GM21367 (cell line): Measurements from ENCODE around the gene CCDC127.
"Not testable (repeated sequence)": the region's sequence is repeated elsewhere in the genome, so short reads cannot be mapped to it uniquely, and the experiment has no call there.

Source experiments
- ATAC-seq: cut with Tn5 transposase; IDR thresholded peaks from one replicate; pipeline ENCODE4 v1.9.1; 2021; ENCODE audit not compliant: unreplicated experiment

Gene CCDC127

DNA sequence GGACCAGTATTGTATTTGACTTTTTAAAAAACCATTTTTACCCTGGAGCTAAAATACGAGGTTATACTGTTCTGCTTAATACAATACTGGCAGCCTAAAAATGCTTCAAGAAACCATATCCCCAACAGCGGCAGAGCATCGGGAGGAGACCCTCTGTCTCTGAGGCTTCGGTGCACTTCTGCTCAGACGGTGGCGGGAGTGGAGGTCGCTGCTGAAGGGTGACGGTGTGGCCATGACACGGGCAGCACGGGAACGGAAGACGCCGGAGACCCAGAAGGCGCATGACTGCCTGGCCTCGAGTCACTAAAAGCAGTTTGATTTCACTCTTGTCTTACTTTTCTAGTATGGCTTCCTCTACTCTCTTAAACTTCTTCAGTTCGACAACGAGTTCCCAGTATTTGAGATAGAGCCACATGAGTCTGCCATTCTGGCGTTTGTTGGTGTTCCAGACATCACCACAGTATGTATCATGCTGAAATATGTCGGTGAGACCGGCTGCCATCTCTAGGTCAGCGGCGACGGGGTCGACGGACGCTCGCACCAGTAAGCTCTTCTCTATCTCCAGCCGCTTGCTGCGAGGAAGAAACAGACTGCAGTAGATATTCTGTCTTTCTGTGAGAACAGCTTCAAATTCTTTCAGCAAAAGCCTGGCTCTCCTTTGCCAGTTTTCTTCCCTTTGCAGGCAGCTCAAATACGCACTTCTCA, 12.8 kb downstream of the CCDC127 start:
- no peak for ATAC-seq

DNA sequence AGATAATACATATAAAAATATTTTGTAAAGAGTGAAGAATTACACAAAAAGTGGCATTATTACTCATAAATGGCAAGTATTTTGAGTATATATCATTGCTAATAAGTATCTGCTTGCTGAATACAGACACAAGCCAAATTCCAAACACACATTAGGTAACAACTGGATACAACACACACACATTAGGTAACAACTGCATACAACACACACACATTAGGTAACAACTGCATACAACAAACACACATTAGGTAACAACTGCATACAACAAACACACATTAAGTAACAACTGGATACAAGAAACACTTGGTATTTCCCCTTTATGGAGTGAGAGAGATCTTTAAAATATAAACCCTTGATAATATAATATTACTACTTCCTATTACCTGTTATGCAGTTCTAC, 13.5 kb downstream of the CCDC127 start:
- ATAC-seq, result no peak

DNA sequence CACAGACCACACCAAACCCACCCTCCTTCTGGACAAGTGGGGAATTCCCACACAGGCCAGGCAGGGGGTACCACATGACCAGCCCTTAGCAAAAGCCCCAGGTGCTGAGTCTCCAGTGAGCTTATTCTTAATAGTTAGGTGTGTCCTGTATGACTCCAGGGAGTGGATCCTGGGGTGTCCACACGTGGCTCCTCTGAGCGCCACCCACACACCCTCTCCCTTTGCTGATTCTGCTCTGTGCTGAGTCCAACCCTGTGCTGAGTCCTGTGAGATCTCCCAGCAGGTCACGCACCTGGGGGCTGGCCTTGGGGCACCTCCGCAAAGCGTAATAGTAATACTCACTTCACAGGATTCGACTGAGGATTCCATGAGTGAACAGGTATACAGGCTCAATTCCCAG, 14.0 kb downstream of the CCDC127 start:
- ATAC-seq, result no peak

DNA sequence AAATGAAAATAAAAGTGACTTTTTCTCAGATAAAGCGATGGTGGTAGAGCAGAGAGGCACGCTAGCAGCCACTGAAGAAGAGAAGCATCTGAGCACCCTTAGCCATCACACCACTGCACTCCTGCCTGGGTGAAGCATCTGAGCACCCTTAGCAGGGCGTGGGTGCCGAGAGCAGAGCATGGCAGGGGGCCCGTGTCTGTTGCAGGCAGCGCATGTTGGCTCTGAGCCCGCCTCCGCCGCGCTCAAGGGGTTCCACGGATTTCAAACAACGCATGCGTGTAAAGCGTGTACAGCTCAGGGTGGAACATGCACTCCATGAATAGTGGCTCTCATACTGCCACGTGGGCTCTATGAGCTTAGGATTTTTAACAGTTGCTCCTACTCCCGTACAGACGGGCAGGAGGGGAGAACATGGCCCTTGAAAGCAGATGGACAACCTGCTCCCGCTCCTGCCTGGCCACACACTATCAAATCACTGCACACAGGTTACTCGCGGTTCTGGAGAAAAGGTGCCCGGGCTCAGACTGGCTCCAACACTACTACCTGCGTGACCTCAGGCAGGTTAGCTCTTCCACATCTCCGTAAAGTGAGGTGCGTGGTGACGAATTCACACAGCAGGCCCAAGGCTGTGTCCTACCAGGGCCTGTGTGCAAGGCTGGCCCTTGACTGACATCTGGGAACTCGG, 14.6 kb downstream of the CCDC127 start:
- no peak for ATAC-seq

DNA sequence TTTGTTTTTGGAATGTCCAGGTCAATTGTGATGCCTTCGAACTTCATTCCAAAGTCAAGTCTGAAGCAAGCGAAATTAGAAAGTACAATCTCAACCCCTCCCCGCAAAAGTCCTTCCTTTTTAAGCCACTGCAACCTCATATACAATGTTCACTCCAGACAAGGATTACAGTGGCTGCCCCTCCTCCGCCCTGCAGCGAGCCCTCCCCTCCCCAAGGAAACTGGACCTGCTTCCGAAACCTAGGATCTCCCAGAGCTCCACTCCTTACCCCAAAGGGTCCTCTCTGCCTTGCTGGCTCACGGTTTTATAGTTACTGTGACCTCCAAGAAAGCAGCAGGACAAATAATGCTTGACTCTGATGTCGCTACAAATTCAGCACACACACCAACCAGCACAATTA, 16.3 kb downstream of the CCDC127 start:
- no peak for ATAC-seq

DNA sequence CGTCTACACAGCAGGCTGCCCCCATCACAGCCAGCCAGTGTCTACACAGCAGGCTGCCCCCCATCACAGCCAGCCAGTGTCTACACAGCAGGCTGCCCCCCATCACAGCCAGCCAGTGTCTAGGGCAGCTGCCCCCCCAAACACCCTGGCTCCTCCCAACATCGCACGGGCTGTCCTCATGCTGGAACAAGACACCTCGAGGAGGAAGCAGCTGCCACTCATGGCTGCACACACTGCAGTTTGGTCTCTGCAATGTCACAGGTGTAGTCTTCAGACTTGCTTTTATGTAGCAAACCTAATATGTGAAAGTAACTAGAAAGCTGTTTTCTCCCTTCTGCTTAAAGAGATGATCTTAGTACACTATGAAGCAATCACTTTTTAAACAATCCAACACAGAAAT, 17.0 kb downstream of the CCDC127 start:
- ATAC-seq, result no peak

DNA sequence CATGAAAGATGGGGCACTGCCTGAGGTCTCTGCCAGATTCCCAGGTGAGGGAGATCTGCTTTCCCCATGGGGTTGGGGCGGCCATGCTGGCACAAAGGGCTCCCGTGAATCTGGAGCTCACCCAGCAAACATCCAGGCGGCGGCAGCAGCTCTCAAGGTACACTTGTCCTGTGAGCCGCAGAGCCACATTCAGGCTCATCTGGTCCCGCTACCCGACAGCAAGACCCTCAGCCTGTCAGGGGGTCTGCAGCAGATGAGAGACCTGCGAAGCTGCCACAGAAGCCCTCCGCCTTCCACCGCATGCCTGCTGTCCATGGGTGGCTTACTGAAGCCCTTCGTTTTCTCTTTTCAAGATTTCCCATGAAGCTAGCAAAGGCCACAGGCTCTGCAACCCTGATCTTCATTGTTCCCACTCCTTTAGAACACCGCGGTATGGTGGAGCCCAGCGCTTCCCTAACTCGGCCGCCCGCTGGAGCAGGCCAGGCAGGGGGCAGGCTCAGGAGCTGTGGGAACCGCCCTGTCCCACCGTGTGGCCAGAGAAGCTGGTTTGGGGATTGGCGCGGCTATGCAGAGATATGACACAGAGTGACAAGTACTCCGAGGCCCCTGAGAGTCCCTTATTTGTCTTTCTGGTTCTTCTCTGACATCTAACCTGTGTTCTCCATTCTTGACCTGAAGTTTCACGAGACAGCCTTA, 17.9 kb downstream of the CCDC127 start:
- no peak for ATAC-seq

DNA sequence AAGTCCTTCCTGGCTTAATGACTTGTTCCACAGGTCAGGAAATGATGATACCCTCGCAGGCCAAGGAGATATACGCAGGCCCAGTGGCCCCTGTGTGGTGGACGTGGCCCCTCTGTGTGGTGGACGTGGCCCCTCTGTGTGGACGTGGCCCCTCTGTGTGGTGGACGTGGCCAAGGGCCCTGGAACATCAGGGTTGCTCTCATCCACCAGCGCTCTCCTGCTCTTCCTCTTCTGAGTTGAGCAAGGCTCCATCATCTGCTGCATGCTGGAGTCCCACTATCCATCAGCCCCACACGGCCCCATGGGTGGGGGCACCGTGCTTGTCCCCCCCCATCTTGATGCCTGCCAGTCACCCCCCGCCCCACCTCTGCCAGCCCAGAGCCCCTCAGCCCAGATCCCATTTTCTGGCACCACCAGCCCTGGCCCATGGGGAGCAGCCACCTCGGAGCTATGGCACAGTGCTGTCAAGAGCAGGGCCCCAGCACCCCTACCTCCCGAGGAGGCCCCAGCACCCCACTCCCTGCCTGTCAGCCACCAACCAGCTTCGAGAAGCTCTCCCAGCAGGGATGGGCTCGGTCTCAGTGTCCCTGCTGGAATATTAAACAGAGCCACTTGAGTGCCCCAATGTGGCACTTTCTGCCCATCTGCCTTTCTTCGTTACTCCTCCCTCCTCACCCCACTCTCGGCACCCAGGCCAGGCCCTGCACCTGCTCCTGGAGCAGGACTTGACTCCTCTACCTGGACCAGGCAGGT, 18.6 kb downstream of the CCDC127 start:
- no peak for ATAC-seq

DNA sequence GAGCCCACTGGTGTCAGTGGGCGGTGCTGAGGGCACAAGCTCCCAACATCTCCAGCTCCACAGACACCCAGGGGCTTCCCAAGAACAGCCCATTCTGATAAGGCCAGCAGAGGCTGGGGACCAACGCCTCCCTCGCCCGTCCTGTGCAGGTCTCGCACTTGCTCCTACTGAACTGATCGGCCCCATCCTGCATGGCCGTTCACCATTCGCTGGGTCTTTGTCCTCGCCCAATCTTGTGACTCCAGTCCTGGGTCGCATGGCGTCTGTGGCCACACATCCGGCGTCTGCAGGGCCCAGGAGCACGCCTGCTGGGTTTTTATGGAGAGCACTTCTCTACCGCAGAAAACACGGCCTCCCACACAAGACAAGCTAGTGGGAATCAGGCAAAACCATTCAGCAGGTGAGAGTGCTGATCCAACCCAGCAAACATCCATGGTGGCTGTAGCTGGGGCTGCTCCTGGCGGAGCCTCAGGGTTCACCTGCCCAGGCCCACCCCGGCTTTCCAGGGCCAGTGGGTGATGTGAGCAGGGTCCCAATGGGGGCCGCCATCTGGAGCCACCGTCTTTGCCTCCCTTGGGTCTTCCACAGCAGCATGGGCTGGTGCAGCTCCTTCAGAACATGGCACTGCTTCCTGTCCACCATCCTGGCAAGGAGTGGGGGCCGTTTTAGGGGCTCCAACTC, 19.3 kb downstream of the CCDC127 start:
- ATAC-seq, result no peak

DNA sequence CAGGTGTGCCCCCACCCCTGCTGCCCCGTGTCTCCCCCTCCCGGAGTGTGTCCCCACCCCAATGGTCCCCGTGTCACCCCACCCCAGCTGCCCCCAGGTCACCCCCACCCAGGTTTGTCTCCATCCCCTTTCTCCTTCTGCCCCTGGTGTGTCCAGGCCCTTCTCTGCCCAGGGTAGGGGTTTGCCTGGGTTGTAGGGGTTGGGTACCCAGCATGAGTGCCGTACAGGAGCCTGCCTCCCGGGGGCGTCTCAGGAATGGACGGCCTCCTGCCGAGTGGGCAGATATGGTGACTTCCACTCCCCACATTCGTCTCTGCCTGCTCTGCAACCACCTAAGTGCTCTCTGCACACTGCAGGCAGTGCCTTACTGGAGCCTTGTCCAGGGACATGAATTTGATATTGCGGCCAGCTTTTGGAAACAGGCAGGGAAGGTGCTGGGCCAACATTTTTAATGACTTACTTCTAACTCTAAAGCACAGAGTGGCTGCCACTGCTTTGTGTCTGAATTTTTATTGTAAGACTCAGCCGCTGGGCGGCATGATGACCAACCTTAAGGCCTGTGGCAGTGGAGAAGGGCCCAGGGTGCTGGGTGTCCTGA, 20.0 kb downstream of the CCDC127 start:
- no peak for ATAC-seq

DNA sequence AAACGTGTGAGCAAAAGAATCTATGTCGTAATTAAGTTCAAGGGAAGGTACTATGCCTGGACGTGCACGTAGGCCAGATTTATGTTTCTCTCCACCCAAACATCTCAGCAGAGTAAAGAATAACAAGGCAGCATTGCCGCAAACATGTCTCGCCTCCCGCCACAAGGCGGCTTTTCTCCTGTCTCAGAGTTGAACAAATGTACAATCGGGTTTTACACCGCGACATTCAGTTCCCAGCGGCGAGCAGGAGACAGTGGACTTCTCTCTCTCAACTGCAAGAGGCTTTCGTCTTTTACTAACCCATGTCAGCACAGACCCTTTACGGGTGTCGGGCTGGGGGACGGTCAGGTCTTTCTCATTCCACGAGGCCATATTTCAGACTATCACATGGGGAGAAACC, 20.9 kb downstream of the CCDC127 start:
- not testable (repeated sequence) for ATAC-seq

DNA sequence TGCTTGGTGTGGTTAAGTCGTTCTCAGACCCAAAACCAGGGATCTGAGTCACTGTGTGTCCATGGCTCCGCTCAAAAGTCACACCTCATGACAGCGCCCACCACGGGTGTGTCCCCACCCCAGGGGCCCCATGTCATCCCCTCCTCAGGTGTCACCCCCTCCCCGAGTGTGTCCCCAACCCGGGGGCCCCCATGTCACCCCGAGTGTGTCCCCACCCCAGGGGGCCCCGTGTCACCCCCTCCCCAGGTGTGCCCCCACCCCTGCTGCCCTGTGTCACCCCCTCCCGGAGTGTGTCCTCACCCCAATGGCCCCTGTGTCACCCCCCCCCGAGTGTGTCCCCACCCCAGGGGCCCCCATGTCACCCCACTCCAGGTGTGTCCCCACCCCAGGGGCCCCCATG, 21.6 kb downstream of the CCDC127 start:
- no peak for ATAC-seq

DNA sequence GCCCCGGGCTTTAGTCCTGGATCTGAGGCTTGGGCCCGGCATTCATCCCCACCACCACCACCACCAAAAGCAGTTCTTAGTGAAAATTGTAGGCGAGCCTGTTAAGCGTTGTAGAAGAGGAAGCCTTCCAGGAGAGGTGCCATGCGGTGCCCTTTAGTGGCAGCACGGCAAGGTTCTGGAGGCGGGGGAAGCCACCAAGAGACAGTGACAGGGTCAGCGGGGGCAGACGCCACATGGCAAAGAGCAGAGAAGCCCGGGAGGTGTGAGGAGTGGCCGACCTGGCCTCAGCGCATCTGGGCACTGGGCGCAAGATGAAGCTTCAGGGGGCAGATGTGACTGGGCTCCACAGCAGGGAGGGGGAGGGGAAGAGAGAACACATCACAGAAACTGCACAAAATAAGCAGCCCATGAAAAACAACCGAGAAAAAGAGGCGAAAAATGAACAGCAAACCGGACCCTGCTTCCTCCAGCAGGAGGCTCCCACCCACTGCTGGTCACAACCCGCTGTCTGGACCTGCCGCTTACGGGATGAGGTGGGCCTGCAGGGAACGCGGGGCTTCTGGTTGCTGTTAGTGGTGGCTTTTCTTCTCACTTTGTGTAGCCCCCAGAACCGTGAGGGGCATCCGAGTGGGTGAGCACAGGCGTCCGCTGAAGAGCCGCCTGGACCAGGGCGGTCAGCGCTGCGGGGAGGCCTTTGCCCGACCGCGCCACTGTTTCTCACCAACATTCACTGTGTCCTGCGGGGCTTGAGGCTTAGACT, 22.4 kb downstream of the CCDC127 start:
- no peak for ATAC-seq

DNA sequence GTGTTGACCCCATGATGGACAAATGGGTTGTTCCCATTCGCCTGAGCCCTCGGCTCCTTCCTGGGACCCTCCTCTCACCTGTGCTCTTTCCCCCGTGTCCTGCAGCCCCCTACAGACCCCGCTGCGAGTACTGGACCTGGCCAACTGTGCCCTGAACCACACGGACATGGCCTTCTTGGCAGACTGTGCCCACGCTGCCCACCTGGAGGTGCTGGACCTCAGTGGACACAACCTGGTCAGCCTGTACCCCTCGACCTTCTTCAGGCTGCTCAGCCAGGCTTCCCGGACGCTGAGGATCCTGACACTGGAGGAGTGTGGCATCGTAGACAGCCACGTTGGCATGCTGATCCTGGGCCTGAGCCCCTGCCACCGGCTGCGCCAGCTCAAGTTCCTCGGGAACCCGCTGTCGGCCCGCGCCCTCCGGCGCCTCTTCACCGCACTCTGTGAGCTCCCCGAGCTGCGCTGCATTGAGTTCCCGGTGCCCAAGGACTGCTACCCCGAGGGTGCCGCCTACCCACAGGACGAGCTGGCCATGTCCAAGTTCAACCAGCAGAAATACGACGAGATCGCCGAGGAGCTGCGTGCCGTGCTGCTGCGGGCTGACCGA, 23.2 kb downstream of the CCDC127 start:
- ATAC-seq, result no peak

DNA sequence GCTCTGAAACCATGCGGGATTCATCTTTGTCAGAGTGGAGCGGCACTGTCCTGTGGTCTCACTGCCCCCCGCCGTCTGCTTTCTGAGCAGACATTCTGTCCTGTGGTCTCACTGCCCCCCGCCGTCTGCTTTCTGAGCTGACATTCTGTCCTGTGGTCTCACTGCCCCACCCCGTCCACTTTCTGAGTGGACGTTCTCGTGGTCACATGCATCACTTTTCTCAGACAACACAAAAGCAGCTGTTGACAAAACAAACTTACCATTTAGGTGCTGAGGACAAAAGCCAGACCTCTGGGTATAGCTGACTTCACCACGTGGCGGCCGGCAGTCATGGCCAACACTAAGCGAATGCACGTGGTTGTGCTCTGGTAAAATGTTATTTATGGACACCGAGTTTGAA, 23.9 kb downstream of the CCDC127 start:
- ATAC-seq, result no peak

DNA sequence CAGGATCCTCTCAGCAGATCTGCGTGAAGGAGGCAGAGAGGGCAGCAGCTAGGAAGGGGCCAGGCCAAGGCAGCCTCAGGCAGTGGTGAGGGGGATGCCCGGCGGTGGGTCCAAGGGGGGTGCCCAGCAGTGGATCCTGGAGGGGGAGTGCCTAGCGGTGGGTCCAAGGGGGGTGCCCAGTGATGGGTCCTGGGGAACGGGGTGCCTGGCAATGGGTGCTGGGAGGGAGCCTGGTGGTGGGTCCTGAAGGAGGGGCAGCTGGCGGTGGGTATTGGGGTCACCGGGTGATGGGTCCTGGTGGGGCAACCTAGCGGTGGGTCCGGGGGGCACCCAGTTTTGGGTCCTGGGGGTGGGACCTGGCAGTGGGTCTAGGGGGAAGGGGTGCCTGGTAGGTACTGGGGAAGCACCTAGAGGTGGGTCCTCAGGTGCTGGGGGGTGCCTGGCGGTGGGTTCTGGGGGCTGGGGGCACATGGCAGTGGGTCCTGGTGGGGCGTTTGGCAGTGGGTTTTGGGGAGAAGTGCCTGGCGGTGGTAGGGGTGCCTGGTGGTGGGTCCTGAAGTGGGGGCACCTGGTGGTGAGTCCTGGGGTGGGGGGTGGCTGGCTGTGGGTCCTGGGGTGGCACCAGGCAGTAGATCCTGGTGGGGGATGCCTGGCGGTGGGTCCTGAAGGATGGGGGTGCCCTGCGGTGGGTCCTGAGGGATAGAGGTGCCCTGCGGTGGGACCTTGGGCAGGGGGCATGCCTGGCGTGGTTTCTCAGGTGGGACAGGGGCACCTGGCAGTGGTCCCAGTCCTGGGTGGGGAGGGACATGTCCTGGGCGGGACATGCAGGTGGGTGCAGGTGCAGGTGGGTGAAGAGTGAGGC, 24.8 kb downstream of the CCDC127 start:
- no peak for ATAC-seq

DNA sequence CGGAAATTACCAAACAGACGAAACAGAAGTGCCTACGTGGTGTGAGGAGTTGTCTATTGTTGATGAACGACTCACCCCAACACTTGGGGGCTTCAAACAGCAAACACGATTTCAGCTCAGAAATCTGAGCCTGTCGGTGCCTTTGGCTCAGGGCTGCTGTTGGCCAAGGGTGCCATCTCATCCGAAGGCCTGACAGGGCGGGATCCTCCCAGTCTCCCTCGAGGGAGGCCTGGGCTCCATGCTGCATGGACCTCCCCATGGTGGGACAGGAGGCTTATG, 25.3 kb downstream of the CCDC127 start:
- ATAC-seq, result no peak

DNA sequence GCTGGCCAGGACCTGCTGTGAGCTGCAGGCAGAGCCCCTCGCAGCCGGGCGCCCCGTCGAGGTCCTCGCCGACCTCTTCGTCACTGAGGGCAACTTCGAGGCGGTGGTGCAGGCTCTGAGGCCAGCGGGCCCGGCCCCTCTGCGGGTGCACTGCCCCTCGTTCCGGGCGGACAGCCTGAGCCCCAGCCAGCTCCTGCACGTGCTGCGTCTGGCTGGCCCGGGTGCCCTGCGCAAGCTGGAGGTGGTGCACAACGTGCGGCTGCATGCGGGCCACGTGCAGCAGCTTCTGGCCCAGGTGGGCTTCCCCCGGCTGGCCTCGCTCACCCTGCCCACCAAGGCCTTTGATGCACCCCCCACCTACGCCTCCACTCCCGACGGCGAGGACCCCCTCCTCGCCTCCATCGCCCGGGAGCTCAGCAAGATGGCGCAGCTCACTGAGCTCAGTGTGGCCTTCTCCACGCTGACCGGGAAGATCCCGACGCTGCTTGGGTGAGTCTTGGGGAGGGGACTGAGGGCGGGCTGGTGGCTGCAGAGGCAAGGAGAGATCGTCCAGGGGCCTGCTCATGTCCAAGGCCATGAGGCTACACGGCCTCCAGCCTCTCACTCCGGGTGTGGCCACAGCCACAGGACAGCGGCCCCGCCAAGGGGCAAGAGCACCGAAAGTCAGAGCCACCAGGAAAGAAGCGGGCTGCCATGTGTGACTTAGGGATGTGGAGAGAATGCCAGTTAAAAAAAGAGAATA, 25.8 kb downstream of the CCDC127 start:
- ATAC-seq, result no peak
